KMS-11 (cell line): ENCODE measurements around the gene IRF1.
A peak's percentile ranks its signal among the peaks of the same experiment; 100 is the strongest.

Source experiments
- H2AFZ ChIP-seq: fragments of 200-600 bp; sonication (generic); 2 replicates; pipeline ENCODE4 v1.6.1; 2016; ENCODE audit warnings: antibody characterized with exemption, mixed run types, low read depth
- H3K27ac ChIP-seq: fragments of 200-600 bp; sonication (generic); 2 replicates; pipeline ENCODE4 v1.6.1; 2016; ENCODE audit warnings: mild to moderate bottlenecking, mixed run types
- H3K27me3 ChIP-seq: fragments of 200-600 bp; sonication (generic); 2 replicates; pipeline ENCODE4 v1.6.1; 2017; ENCODE audit warnings: mild to moderate bottlenecking, low read depth, mixed run types, moderate library complexity; ENCODE audit not compliant: insufficient read depth
- H3K36me3 ChIP-seq: fragments of 200-600 bp; sonication (generic); 2 replicates; pipeline ENCODE4 v1.6.1; 2017; ENCODE audit warnings: mild to moderate bottlenecking, mixed run types; ENCODE audit not compliant: insufficient read depth
- H3K4me1 ChIP-seq: fragments of 200-600 bp; sonication (generic); 2 replicates; pipeline ENCODE4 v1.6.1; 2016; ENCODE audit warnings: mild to moderate bottlenecking, low read depth, mixed run types; ENCODE audit not compliant: poor library complexity, severe bottlenecking
- H3K4me2 ChIP-seq: fragments of 200-600 bp; sonication (generic); 2 replicates; pipeline ENCODE4 v1.7.0; 2016; ENCODE audit warnings: mild to moderate bottlenecking, mixed run types
- H3K4me3 ChIP-seq: fragments of 200-600 bp; sonication (generic); IDR thresholded peaks from 2 replicates; pipeline ENCODE4 v1.6.1; 2017; ENCODE audit warnings: low read depth, low read length, mixed read lengths; ENCODE audit not compliant: insufficient read depth
- H3K79me2 ChIP-seq: fragments of 200-600 bp; sonication (generic); 2 replicates; pipeline ENCODE4 v1.6.1; 2016; ENCODE audit warnings: low read depth, mixed run types; ENCODE audit not compliant: insufficient read depth
- H3K9ac ChIP-seq: fragments of 200-600 bp; sonication (generic); 2 replicates; pipeline ENCODE4 v1.6.1; 2016; ENCODE audit warnings: mild to moderate bottlenecking, mixed run types
- H4K20me1 ChIP-seq: fragments of 200-600 bp; sonication (generic); 2 replicates; pipeline ENCODE4 v1.6.1; 2016; ENCODE audit warnings: mild to moderate bottlenecking, mixed run types; ENCODE audit not compliant: insufficient read depth
- CTCF ChIP-seq: fragments of 200-600 bp; sonication (generic); conservative IDR thresholded peaks from 2 replicates; pipeline ENCODE4 v1.6.1; 2017; ENCODE audit warnings: low read depth, mild to moderate bottlenecking, antibody characterized with exemption, low read length, moderate library complexity, mixed read lengths

Gene IRF1

GRCh38 chr5:132528866-132529634 lies 38.5 kb upstream of the IRF1 start:
- Histone ChIP-seq H3K27ac (no peak overlapping the region), H3K4me1 (peaks cover 52% of the 10 kb centered on the region), H4K20me1 (no peaks in the 10 kb centered on the region), H2AFZ (no peak overlapping the region), H3K27me3 (no peaks in the 10 kb centered on the region), H3K4me2 (no peak overlapping the region; the same call in 1 of the 2 replicates), H3K79me2 (no peaks in the 10 kb centered on the region), H3K4me3 (no peak overlapping the region), H3K36me3 (no peaks in the 10 kb centered on the region), H3K9ac (no peak overlapping the region)
- TF ChIP-seq CTCF = no peak

- H4K20me1 ChIP-seq = no peaks in the 10 kb centered on the region
- no peaks in the 10 kb centered on the region for H3K27me3 ChIP-seq
- peaks cover 62% of the 10 kb centered on the region for H3K4me1 ChIP-seq
- H3K27ac ChIP-seq = no peak overlapping the region
- no peak overlapping the region for H2AFZ ChIP-seq
- no peaks in the 10 kb centered on the region for H3K79me2 ChIP-seq
- no peak overlapping the region for H3K4me3 ChIP-seq
- no peak for TF ChIP-seq CTCF
- H3K36me3 ChIP-seq = no peaks in the 10 kb centered on the region
- H3K4me2 ChIP-seq = no peak overlapping the region
- no peak overlapping the region for H3K9ac ChIP-seq
These were observed 37.4 kb upstream of the IRF1 start for GRCh38 chr5:132528021-132528420.

- no peak overlapping the region for H3K9ac ChIP-seq
- TF ChIP-seq CTCF = peak; percentile 30
- H3K36me3 ChIP-seq = no peaks in the 10 kb centered on the region
- H4K20me1 ChIP-seq = no peaks in the 10 kb centered on the region
- H3K27me3 ChIP-seq = no peaks in the 10 kb centered on the region
- H3K4me1 ChIP-seq = peaks cover 69% of the 10 kb centered on the region
- no peaks in the 10 kb centered on the region for H3K79me2 ChIP-seq
- H3K27ac ChIP-seq = no peak overlapping the region
- H3K4me2 ChIP-seq = peak overlapping the region; percentile 50
- H3K4me3 ChIP-seq = no peak overlapping the region
- H2AFZ ChIP-seq = 0 out of 2 replicates have a peak overlapping the region, but pooled peaks have one; percentile 35
These were observed 36.5 kb upstream of the IRF1 start for GRCh38 chr5:132526974-132527564.

- Histone ChIP-seq H3K79me2 (no peaks in the 10 kb centered on the region), H3K36me3 (no peaks in the 10 kb centered on the region), H2AFZ (peak overlapping the region; percentile 35; the same call in 1 of the 2 replicates), H3K9ac (no peak overlapping the region), H3K4me1 (peaks cover 73% of the 10 kb centered on the region), H3K27ac (no peak overlapping the region), H3K27me3 (no peaks in the 10 kb centered on the region), H4K20me1 (no peaks in the 10 kb centered on the region), H3K4me2 (peak overlapping the region; percentile 50), H3K4me3 (no peak overlapping the region)
- TF ChIP-seq CTCF = peak; percentile 97
These were observed 35.9 kb upstream of the IRF1 start for GRCh38 chr5:132526290-132526973.
